H1 (cell line): ENCODE measurements around the gene TNRC6A.

Experiments used
- ATF3 ChIP-seq: IDR thresholded peaks from 2 replicates; pipeline ENCODE4 v1.6.1; 2011; ENCODE audit warnings: low read depth, mild to moderate bottlenecking, low read length; ENCODE audit not compliant: insufficient read depth
- CREB1 ChIP-seq: IDR thresholded peaks from 2 replicates; pipeline ENCODE4 v1.6.1; 2012; ENCODE audit warnings: inconsistent platforms
- CTCF ChIP-seq, 3 experiments: IDR thresholded peaks; 1 replicate in 2 of 3; 2 replicates in 1 of 3; pipeline versions ENCODE4 v1.5.1 to v1.6.1; 2011; ENCODE audit warnings: low read length in 3 of 3, mild to moderate bottlenecking in 3 of 3, inconsistent platforms in 2 of 3, low read depth in 1 of 3, moderate library complexity in 1 of 3; ENCODE audit not compliant: insufficient read depth in 1 of 3; ENCODE audit errors: control extremely low read depth in 1 of 3
- MAX ChIP-seq: IDR thresholded peaks from 2 replicates; pipeline ENCODE4 v1.6.1; 2012; ENCODE audit warnings: inconsistent platforms
- SP1 ChIP-seq: IDR thresholded peaks from 2 replicates; pipeline ENCODE4 v1.6.1; 2011; ENCODE audit warnings: low read depth, low read length

DNA sequence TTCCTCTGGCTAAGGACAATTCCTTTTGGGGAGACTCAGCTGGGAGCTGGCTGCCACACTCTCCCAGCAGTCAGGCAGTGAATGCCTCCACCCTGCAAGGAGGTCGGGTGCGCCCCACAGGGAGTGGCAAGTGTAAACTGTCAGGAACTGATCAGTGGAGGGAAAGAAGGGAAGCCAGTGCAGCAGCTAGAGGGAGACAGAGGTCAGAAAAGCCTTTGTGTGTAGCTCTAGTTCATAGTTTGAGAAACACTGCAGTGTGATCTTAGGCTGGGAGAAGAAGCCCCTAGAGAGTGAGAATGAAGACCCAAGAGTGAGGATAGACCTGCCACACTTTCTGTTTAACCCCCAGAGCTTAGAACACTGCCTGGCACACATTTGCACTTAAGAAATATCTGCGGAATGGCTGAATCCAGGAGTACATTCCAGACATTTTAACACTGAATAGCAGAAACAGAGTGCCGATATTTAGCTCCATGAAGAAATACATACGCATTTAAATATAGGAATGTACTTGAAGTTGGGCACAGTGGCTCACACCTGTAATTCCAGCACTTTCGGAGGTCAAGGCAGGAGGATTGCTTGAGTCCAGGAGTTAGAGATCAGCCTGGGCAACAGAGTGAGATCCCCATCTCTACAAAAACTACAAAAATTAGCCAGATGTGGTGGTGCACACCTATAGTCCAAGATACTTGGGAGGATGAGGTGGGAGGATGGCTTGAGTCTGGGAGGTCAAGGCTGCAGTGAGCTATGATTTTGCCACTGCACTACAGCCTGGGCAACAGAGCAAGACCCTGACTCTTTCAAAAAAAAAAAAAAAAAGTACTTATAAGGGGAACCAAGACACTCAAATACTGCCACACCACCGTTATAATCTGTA, 105.2 kb downstream of the TNRC6A start:
- TF ChIP-seq MAX (no peak), CTCF (IDR thresholded peaks at IDR 0.05; ENCODE audit: control extremely low read depth in 1 of 3, insufficient read depth in 1 of 3, low read depth in 1 of 3, low read length in 3 of 3) (peak; percentile 46 to 83 (median 57)), ATF3 (no peak), CREB1 (no peak), SP1 (no peak)
